Stimulated activated CD4-positive, alpha-beta T cell treated with anti-CD3 and anti-CD28 coated beads, Interleukin-2, amount 100 ng/mL, for 4 hours (primary cell): Measurements from ENCODE around the gene CDC73.
"Not testable (repeated sequence)": the region's sequence is repeated elsewhere in the genome, so short reads cannot be mapped to it uniquely, and the experiment has no call there.

ENCODE experiments used
- DNase-seq: peaks from one replicate; pipeline ENCODE4 v3.0.0-alpha.2; 2020; ENCODE audit warnings: low read depth

Gene CDC73

DNA sequence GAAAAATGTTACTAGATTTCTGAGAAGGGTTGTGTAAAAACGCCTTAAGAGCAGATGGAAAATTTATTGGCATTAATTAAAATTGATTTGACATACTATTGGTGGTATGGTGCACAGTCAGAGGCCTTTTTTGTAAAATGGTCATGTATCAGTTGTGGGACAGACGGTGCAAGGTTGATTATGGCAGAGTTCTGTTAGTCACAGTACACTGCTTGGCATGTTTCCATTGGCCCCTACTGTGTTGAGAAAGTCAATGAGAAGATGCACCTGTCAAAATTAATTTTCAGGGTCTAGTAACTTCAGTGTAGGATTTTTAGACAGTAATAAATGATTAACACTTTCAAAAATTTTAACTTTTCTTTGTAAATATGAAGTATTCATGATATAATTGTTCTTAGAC is 60.2 kb downstream of the CDC73 start:
- DNase-seq = no peak

- peak; percentile 3 for DNase-seq
Observed at GRCh38 chr1:193183019-193183627, 61.3 kb downstream of the CDC73 start.

DNA sequence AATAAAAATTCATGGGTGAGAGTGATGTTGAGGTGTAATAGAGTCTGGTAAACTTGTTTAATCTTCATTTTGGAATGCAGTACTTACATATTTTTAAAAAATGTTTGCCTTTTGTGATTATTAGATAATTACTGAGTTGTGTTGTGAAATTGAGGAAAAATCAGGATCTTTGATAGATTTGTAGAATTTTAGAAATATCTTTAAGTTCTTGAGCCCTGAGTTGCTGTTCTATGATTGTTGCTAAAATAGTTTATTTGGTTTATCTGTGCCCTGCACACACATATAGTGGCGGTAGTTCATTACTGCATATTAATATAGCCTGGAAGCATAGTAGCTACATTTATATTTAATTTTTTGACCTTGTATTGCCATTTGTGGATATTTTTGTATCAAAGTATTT is 62.9 kb downstream of the CDC73 start:
- no peak for DNase-seq

GRCh38 chr1:193185211-193185610 is 63.4 kb downstream of the CDC73 start:
- no peak for DNase-seq

DNA sequence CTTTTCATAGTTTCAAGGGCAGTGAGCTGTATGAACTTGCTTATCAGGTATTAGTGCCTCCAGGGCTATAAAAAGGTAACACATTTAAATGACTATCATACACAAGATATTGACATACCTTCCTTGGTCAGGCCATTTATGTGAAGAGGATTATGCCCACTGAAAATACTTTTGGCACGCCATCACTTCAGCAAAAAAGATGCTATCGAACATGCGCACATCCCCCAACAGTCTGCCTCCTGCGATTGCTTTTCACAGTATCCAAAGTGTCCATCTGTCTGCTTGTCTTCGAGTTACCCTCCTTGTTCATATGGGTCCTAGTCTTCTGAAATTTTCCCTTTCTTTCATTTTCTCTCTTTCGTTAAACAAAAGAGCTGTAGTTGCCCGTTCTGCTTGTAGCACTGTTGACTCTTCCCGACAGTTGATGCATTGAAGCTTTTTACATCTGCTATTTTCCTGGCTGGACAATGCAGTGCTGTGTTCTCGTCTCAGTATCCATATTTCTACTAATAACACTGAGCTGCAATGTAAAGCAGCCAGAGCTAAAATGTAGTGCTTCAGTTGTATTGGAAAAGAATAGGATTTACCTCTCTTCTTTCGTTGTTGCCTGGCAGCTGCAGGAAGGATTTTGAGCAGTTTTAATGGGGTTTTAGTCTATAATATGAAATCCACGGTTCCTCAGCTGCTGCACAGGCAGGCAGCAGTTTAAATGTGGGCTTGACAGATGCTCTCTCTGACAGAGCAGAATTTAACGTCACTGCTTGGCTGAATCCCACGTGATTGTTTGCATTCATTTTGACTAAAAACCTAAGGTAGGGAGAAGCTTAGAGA is 64.3 kb downstream of the CDC73 start, which contains the start of gene B3GALT2:
Gene B3GALT2, minus strand, starts transcription at position 713 of the 831 bp plus-strand sequence. CDS start 5,051 bp downstream, outside the sequence.
- DNase-seq = no peak

DNA sequence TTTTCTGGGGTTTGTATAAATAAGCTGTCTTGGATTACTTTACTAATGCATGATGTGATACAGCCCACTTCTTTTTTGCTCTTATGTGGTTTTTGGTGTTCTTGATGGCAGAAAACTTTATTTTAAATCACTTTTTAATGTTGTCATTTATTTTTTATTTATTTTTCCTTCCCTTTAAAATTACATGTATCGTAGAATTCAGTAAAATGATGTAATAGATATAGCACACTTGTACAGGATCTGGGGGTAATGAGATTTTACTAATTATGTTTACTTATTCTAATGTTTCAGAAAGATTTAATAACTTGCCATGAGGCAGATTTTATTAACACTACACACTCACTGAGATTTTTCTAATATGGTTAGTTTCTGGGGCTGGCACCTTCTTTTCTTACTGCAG is 65.3 kb downstream of the CDC73 start:
- DNase-seq = no peak

DNA sequence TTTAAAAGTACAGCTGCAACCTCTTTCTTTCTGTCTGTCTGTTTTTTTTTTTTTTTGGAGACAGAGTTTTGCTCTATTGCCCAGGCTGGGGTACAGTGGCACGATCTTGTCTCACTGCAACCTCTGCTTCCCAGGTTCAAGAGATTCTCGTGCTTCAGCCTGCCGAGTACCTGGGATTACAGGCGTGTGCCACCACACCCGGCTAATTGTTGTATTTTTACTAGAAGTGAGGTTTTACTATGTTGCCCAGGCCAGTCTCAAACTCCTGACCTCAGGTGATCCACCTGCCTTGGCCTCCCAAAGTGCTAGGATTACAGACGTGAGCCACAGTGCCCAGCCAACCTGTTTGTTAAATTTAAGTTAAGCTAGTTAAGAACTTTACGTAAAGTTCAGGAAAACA is 67.1 kb downstream of the CDC73 start:
- DNase-seq = not testable (repeated sequence)

DNA sequence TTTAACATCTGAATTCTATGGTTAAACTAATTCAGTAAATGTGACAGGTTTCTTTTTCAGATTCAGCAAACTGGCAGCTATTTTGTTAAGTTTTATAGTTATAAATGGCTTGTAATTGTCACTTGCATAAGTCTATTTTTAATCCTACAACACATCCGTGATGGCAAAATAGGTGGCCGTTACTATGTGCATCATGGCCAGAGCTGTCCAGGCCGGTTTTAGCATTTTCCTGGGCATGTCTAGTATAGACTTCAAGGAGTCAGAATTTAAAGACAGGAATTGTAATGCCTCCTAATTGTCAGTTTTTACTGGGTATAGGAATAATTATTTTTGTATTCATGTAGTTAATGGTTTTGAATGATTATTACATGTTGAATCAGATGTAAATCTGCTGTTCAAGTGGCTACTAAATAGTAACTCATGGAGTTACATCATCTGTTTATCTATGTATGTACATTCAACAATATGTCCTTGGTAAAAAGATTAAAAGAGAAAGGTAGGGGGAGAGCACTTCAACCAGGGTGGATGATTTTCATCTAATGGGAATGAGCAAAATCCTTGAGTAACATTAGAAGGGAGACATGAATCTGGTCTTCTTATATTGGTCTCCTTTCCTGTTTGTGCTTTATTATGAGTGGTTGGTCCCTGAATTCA is 67.7 kb downstream of the CDC73 start:
- no peak for DNase-seq

GRCh38 chr1:193190096-193190744 is 68.4 kb downstream of the CDC73 start:
- DNase-seq = no peak

- DNase-seq = no peak
Observed at GRCh38 chr1:193192586-193192985, 70.8 kb downstream of the CDC73 start.

- no peak for DNase-seq
Observed at GRCh38 chr1:193199940-193200339, 78.1 kb downstream of the CDC73 start.

DNA sequence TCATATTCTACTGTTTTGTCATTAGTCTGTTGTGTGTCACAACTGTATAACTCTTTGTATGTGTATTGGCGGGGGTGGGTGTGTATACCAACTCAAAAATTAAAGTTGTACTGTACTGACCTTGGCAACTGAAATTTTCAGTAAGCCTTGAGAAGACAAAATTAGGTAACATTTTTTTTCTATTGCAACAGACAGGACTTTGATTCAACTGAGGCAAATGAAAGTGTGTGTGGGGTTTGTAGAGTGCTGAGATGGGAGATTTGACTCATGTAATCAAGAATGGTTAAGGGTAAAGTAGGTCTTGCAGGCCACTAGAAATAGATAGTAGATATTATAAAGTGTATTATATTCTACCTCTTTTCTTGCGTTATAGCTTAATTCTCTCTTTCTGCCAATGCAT is 79.2 kb downstream of the CDC73 start:
- DNase-seq = no peak

DNA sequence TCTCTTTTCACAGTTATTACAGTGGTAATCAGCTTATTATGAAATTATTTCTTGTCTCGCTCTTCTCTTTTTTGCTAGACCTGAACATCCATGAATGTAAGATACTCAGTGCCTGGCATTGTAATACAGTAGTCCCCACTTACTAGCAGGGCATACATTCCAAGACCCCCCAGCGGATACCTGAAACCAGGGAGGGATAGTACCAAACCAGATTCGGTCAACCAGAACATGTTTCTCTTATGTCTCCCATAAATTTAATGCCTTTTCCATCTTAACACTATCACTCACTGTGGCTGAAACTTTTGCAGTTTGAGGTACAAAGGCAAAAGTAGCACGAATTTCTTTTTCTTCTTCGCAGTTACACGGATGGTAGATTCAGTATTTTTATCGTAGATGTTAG is 89.2 kb downstream of the CDC73 start:
- DNase-seq = no peak

GRCh38 chr1:193211539-193211938 is 89.7 kb downstream of the CDC73 start:
- DNase-seq = no peak

DNA sequence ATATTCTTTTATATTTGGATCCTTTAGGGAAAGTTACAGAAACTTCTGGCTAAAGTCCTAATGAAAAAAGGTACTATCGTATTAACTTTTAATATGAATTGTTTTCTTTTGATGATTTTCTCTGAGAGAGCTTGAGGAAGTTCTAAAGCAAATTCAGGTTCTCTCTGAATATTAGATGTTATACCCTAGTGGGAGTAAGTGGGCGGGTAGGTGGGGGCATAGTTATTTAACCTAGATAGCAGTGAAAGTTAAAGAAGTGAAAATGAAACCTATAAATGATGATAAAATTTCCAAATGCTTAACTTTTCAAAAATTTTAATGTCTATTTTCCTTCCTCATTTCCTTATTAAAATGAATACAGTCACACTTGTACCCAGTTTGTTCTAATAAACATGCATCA is 90.8 kb downstream of the CDC73 start:
- DNase-seq = no peak

DNA sequence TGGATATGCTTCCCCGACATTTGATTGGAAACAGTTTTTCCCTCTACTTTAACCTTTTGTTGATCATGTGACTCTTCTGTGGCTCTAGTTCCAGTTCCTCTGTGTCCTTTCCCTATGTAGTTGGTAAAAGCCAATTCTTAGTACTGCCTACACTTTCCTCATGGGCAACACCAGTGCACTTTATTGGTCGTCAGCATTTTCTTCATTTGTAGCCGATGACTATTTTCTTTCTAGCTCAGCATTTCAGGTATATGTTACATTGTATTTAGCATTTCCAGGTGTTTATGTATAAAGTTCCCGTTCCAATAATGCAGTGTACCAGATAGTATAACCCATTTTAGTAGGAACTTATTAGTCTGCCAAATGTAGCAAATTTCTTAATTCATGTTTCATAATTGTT is 92.2 kb downstream of the CDC73 start:
- DNase-seq = no peak

DNA sequence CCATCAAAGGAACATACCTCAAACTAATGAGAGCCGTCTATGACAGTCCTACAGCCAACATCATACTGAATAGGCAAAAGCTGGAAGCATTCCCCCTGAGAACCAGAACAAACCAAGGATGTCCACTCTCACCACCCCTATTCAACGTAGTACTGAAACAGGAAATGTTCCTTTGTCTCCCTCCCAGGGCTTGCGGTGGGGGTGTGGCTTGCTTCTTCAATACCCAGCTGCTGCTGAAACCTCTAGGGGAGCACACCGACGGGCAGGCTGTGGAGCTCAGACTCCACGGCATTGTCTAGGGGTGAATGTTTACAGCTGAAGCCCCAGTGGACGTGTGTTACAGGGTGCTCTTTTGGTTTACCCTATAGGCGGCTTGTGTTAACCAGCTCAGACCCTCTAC is 95.1 kb downstream of the CDC73 start:
- DNase-seq = no peak

DNA sequence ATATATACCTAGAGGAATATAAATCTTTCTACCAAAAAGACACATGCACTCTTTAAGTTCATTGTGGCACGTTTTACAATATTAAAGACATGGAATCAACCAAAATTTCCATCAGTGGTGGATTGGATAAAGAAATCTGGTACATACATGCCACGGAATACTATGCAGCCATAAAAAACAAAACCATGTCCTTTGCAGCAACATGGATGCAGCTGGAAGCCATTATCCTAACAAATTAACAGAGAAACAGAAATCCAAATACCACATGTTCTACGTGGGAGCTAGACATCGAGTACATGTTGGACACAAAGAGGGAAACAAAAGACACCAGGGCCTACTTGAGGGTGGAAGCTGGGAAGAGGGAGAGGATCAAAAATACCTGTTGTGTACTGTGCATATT is 97.6 kb downstream of the CDC73 start:
- DNase-seq = no peak

DNA sequence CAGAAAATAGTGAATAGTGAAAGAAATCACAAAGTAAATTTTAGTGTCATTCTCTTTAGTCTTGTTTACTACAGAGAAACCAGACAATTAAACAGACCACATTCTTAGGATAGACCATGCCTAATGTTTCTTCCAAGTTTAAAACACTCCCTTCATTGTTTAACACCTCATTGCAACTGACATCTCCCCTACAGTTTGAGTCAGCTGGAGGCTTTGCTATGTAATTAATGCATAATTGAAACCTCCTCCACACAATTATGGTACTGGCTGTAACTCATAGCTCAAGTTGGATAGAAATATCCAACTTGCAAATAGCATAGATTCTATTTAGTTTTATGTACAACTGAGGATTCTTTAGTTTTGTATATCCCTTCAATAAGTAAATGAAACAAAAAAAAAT is 99.8 kb downstream of the CDC73 start:
- no peak for DNase-seq

DNA sequence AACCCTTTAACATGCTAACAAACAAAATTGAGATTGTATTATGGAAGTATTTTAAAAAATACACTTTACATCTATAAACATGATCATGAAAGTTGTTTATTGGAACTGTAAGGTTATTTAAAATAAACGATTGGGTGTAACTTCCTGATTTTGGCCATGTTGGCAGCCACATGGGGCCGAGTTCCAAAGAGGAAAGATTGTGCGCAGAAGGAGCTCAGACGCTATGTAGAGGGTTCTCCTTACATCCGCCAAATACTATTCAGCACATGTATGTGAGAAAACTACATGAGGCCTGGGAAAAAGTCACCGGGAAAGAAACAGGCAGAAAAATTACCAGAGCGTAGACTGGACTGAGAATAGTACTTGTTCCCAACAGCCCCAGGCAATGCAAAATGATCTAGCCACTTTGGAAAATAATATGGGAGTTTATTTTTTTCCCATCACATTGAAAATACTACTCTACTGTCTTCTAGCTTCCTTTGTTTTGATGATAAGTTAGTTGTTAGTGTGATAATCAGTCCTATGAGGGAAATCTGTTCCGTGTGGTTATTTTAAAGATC is 100.3 kb downstream of the CDC73 start:
- no peak for DNase-seq

DNA sequence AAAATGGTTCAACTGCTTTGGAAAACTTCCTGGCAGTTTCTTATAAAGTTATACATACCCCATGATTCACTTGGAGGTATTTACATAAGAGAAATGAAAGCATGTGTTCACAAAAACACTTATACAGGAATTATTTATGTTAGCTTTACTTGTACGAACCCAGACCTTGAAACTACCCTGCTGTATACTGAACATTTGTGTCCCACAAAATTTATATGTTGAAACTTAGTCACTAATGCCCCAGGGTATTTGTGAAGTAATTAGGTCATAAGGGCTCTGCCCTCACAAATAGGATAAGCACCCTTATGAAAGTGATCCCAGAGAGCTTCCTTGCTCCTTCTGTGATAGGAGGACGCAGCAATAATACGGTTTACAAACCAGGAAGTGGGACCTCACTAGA is 107.3 kb downstream of the CDC73 start:
- no peak for DNase-seq

DNA sequence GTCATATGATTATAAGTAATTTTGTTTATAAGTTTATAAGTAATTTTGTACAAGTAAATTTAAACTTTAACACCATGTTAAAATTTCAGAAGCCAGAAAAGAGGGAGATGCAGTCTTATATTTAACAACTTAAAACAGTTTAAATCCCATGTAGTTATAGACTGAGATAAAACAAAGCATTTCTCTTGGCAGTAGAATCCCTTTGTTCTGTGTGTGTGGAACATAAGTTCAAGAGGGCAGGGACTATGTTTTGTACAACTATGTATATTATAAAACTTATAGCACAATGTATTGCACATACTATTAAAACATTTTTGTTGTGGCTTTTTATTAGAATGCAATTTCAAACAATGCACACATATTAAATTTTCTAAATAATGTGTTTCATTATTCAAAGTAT is 109.3 kb downstream of the CDC73 start:
- DNase-seq = not testable (repeated sequence)
